ENCODE measurements around the gene THRSP. TPM values are rescaled to one million over a fixed set of nuclear protein-coding genes. Genes with fewer than 3 reads are reported as not detected.
"Not testable (repeated sequence)": the region's sequence is repeated elsewhere in the genome, so short reads cannot be mapped to it uniquely, and the experiment has no call there.

The THRSP gene
- polyA plus RNA-seq, 4 donors: 0.15 to 0.38 (median 0.22) TPM

- DNase-seq (ENCODE audit: low read depth in 4 of 4, low spot score in 3 of 4): no peak
Observed at GRCh38 chr11:78038697-78039313, 24.9 kb upstream of the THRSP start.

- DNase-seq (ENCODE audit: low read depth in 4 of 4, low spot score in 3 of 4): no peak
Observed at GRCh38 chr11:78039391-78039918, 24.2 kb upstream of the THRSP start.

- no peak for DNase-seq (ENCODE audit: low read depth in 4 of 4, low spot score in 3 of 4)
Observed at GRCh38 chr11:78039919-78040671, 23.6 kb upstream of the THRSP start.

- DNase-seq (ENCODE audit: low read depth in 4 of 4, low spot score in 3 of 4): no peak
Observed at GRCh38 chr11:78040691-78041379, 22.8 kb upstream of the THRSP start.

GRCh38 chr11:78041380-78041719, 22.3 kb upstream of the THRSP start:
- not testable (repeated sequence) for DNase-seq (ENCODE audit: low read depth in 4 of 4, low spot score in 3 of 4)

- DNase-seq (ENCODE audit: low read depth in 4 of 4, low spot score in 3 of 4): no peak
Observed at GRCh38 chr11:78041843-78042440, 21.7 kb upstream of the THRSP start.

- no peak for DNase-seq (ENCODE audit: low read depth in 4 of 4, low spot score in 3 of 4)
Observed at GRCh38 chr11:78044706-78045105, 19.0 kb upstream of the THRSP start.

GRCh38 chr11:78045851-78046485, 17.7 kb upstream of the THRSP start:
- DNase-seq (ENCODE audit: low read depth in 4 of 4, low spot score in 3 of 4): peak in 3 of 4 donors; percentile 57 to 70 (median 59)

GRCh38 chr11:78046486-78046854, 17.2 kb upstream of the THRSP start:
- no peak for DNase-seq (ENCODE audit: low read depth in 4 of 4, low spot score in 3 of 4)

- DNase-seq (ENCODE audit: low read depth in 4 of 4, low spot score in 3 of 4): no peak
Observed at GRCh38 chr11:78048561-78048960, 15.1 kb upstream of the THRSP start.

- DNase-seq (ENCODE audit: low read depth in 4 of 4, low spot score in 3 of 4): no peak
Observed at GRCh38 chr11:78049348-78049747, 14.3 kb upstream of the THRSP start.

- no peak for DNase-seq (ENCODE audit: low read depth in 4 of 4, low spot score in 3 of 4)
Observed at GRCh38 chr11:78050964-78051831, 12.5 kb upstream of the THRSP start.

GRCh38 chr11:78054971-78055370, 8.7 kb upstream of the THRSP start:
- no peak for DNase-seq (ENCODE audit: low read depth in 4 of 4, low spot score in 3 of 4)

GRCh38 chr11:78056093-78056492, 7.6 kb upstream of the THRSP start:
- no peak for DNase-seq (ENCODE audit: low read depth in 4 of 4, low spot score in 3 of 4)

GRCh38 chr11:78057462-78058055, 6.1 kb upstream of the THRSP start:
- no peak for DNase-seq (ENCODE audit: low read depth in 4 of 4, low spot score in 3 of 4)

GRCh38 chr11:78059749-78060328, 3.8 kb upstream of the THRSP start:
- DNase-seq (ENCODE audit: low read depth in 4 of 4, low spot score in 3 of 4): not testable (repeated sequence)

- no peak for DNase-seq (ENCODE audit: low read depth in 4 of 4, low spot score in 3 of 4)
Observed at GRCh38 chr11:78060533-78060932, 3.1 kb upstream of the THRSP start.

GRCh38 chr11:78061088-78061920, 2.4 kb upstream of the THRSP start:
- no peak for DNase-seq (ENCODE audit: low read depth in 4 of 4, low spot score in 3 of 4)

Data from left renal pelvis (tissue), 4 donors.